ENCODE data around the gene HCRT. TPM values are rescaled to one million over a fixed set of nuclear protein-coding genes. Genes with fewer than 3 reads are reported as not detected.
"Not testable (repeated sequence)": the region's sequence is repeated elsewhere in the genome, so short reads cannot be mapped to it uniquely, and the experiment has no call there.

Gene HCRT
- total and polyA plus RNA-seq, 12 donors: not detected

DNA sequence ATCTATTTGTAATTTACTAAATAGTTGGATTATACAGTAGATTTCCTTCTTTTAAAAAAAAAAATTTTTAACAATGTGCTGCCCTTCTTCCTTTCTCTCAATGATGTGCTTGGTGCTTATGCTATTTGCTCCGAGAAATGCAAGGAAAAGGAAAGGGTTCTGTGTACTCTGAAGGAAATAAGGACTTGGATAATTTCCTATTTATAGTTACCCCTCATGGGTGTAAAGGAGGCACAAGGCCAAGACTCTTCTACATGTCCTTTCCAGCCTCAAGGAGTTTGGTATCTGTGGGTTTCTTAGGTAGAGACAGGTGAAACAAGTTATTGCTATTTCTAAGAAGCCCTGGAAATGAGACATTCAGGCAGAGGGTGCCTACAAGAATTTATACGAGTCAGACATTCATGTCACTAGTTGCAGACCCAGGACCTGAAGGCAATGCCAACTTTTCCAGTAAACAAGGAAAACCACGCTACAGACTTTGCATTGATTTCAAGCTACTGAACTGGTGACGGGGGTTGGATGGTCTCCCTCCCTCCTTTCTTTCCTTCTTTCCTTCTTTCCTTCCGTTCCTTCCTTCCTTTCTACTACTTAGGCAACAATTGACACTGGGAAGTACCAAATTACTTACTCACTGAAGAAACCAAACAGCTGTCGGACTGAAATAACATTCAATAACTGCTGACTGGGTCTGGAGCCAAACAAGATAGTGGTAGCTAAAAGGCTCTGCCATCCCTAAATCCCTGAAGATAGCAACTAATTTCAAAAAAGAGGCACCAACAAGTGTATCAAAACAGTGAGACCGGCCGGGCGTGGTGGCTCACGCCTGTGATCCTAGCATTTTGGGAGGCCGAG lies 42.8 kb upstream of the HCRT start:
- H3K36me3 ChIP-seq: peaks cover 0 to 57% (median 15%) of the 10 kb centered on the region in 9 donors
- peaks cover 4 to 33% (median 20%) of the 10 kb centered on the region in 9 donors for H3K4me1 ChIP-seq
- H3K9me3 ChIP-seq: no peaks in the 10 kb centered on the region
- peak overlapping the region in 8 of 10 donors; percentile 17 to 72 (median 52) for H3K27ac ChIP-seq
- no peaks in the 10 kb centered on the region for H3K27me3 ChIP-seq
- ATAC-seq (peak in 5 of 8 donors; percentile 38 to 57 (median 55)), DNase-seq (no peak)
- TF ChIP-seq, protein P1, sequence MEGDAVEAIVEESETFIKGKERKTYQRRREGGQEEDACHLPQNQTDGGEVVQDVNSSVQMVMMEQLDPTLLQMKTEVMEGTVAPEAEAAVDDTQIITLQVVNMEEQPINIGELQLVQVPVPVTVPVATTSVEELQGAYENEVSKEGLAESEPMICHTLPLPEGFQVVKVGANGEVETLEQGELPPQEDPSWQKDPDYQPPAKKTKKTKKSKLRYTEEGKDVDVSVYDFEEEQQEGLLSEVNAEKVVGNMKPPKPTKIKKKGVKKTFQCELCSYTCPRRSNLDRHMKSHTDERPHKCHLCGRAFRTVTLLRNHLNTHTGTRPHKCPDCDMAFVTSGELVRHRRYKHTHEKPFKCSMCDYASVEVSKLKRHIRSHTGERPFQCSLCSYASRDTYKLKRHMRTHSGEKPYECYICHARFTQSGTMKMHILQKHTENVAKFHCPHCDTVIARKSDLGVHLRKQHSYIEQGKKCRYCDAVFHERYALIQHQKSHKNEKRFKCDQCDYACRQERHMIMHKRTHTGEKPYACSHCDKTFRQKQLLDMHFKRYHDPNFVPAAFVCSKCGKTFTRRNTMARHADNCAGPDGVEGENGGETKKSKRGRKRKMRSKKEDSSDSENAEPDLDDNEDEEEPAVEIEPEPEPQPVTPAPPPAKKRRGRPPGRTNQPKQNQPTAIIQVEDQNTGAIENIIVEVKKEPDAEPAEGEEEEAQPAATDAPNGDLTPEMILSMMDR (IDR thresholded peaks at IDR 0.05): no peak
- intact Hi-C loops (cut with DNase I): loop anchor here in 3 of 10 donors (10.0 kb wide), 2 partner anchors 47 to 57 kb away; partner anchors contain the start of genes STAT5A (in 2 of the 3) and STAT5B (in 1 of the 3)
- no peak overlapping the region for H3K4me3 ChIP-seq
- WGBS, 2 donors: 55 to 63% methylated on average over 11 of the region's 11 CpGs

DNA sequence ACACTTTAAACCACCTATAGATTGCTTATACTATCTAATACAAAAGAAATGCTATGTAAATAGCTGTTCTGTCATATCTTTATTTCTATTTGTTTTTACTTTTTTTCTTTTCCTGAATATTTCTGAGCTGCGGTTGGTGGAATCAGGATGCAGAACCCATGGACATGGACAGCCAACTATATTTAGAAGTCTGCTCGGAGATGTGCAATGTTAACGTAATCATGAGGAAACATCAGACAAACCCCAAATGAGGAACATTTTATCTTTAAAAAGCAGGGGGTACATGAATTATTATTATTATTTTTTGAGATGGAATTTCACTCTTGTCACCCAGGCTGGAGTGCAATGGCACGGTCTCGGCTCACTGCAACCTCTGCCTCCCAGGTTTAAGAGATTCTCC lies 40.4 kb upstream of the HCRT start:
- Histone ChIP-seq H3K9me3 (no peaks in the 10 kb centered on the region), H3K4me3 (no peak overlapping the region), H3K27ac (no peak overlapping the region), H3K4me1 (peaks cover 4 to 32% (median 20%) of the 10 kb centered on the region in 9 donors), H3K27me3 (no peaks in the 10 kb centered on the region), H3K36me3 (peaks cover 0 to 65% (median 17%) of the 10 kb centered on the region in 9 donors)
- WGBS, 2 donors: 88 to 98% methylated on average over 5 of the region's 5 CpGs
- TF ChIP-seq, protein P1 (IDR thresholded peaks at IDR 0.05): no peak
- no peak for DNase-seq
- intact Hi-C loops (cut with DNase I): loop anchor here in 3 of 10 donors (10.0 kb wide), 2 partner anchors 49 to 59 kb away; partner anchors contain the start of genes STAT5A (in 2 of the 3) and STAT5B (in 1 of the 3)
- no peak for ATAC-seq

DNA sequence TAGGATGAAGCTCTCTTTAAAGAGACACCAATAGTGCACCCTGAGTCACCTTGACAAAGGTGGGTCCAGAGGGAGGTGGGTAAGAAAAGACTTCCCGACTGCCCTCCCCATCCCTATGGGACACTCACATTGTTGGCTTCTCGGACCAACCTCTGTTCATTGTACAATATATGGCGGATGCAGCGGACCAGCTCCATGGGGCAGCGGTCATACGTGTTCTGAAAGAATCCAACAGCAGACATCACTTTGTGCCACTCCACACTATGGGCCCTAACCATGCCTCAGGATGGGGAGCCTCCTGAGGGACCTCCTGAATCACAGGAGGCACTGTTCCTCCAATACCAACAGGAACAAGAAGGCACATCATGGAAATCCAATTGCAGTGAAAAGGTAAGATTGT lies 39.4 kb upstream of the HCRT start:
- Histone ChIP-seq H3K4me3 (no peak overlapping the region), H3K9me3 (no peaks in the 10 kb centered on the region), H3K27me3 (no peaks in the 10 kb centered on the region), H3K4me1 (peaks cover 4 to 32% (median 20%) of the 10 kb centered on the region in 9 donors), H3K36me3 (peaks cover 0 to 73% (median 19%) of the 10 kb centered on the region in 9 donors), H3K27ac (no peak overlapping the region)
- ATAC-seq (no peak), DNase-seq (no peak)
- TF ChIP-seq, protein P1 (IDR thresholded peaks at IDR 0.05): no peak
- WGBS, 2 donors: 97 to 98% methylated on average over 6 of the region's 6 CpGs
- intact Hi-C loops (cut with DNase I): loop anchor here in 3 of 10 donors (10.0 kb wide), 2 partner anchors 50 to 60 kb away; partner anchors contain the start of genes STAT5A (in 2 of the 3) and STAT5B (in 1 of the 3)

DNA sequence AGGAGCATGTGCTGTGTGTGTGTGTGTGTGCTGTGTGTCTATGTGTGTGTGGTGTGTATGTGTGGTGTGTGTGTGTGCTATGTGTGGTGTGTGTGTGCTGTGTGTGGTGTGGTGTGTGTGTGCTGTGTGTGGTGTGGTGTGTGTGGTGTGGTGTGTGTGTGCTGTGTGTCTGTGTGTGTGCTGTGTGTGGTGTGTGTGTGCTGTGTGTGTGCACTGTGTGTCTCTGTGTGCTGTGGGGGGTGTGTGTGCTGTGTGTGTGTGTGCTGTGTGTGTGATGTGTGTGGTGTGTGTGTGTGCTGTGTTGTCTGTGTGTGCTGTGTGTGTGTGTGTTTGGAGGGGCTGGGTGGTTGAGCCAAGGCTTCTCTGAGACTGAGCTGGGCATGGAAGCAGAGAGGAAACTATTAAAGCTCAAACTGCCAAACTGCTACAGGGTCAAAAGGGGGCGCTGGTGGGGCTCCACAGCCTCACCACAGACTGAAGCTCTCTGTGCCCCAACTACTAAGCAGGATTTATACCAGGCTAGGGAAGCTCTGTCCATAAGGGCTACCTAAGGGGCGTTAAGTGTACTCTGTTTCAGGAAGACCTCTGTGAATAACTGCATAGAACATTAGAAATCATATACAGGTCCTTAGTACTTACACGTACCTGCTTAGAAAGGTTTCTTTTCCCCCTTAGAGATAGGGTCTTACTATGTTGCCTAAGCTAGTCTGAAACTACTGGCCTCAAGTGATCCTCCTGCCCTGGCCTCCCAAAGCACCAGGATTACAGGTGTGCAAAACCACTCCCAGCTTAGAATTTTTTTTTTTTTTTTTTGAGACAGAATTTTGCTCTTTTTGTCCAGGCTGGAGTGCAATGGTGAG lies 36.9 kb upstream of the HCRT start:
- no peaks in the 10 kb centered on the region for H3K9me3 ChIP-seq
- intact Hi-C loops (cut with DNase I): loop anchor here in 3 of 10 donors (10.0 kb wide), 2 partner anchors 53 to 63 kb away; partner anchors contain the start of genes STAT5A (in 2 of the 3) and STAT5B (in 1 of the 3)
- H3K27ac ChIP-seq: no peak overlapping the region
- ATAC-seq (peak in 5 of 8 donors; percentile 4 to 68 (median 45)), DNase-seq (no peak)
- WGBS, 2 donors: 60 to 62% methylated on average over 3 of the region's 3 CpGs
- peaks cover 0 to 91% (median 29%) of the 10 kb centered on the region in 9 donors for H3K36me3 ChIP-seq
- no peaks in the 10 kb centered on the region for H3K27me3 ChIP-seq
- TF ChIP-seq, protein P1 (IDR thresholded peaks at IDR 0.05): peak in 8 of 9 donors; percentile 8 to 59 (median 48)
- H3K4me1 ChIP-seq: peaks cover under 1 to 13% (median 4%) of the 10 kb centered on the region in 9 donors
- H3K4me3 ChIP-seq: no peak overlapping the region

DNA sequence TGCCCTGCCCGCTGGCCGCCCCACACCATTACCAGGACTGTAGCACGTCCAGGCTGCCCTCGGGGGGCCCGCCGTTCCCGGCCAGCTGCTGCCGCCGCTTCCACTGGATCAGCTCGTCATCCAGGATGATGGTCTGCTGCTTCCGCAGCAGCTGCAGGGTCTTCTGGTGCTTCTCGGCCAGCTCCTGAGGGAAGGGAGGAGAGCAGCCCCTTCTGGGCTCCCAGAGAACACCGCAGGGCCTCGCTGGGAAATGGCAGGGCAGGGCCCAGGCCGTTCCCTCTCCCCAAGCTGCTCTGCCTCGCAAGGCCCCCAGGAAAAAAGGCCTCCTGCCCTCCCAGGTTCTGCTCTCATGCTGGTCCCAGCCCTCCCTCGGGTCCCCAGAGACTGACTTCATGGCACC lies 34.0 kb upstream of the HCRT start:
- not testable (repeated sequence) for H3K4me1 ChIP-seq, H3K4me3 ChIP-seq, ATAC-seq, H3K27me3 ChIP-seq, H3K27ac ChIP-seq, DNase-seq, H3K9me3 ChIP-seq
- intact Hi-C loops (cut with DNase I): loop anchor here in 2 of 10 donors (10.0 kb wide), 2 partner anchors 306 to 736 kb away; no protein-coding TSS in a partner anchor
- peaks cover 0 to 94% (median 50%) of the 10 kb centered on the region in 9 donors for H3K36me3 ChIP-seq
- 100% methylated on average over 1 of the region's 17 CpGs; no CpG with 5 or more reads in 1 of the 2 donors for WGBS, 2 donors

All from heart right ventricle (tissue), 16 donors.